Hematopoietic multipotent progenitor cell treated with erythropoietin and hydrocortisone succinate and interleukin-3 and kit ligand, for 6 days (in vitro differentiated cells): Measurements from ENCODE around the gene SCN10A.
A peak's percentile ranks its signal among the peaks of the same experiment; 100 is the strongest.

Experiments
- DNase-seq: peaks from one replicate; pipeline ENCODE4 v3.0.0-alpha.2; 2015

SCN10A gene

GRCh38 chr3:38650248-38650951, 165.6 kb downstream of the SCN10A start:
- DNase-seq = peak; percentile 8

GRCh38 chr3:38649500-38650247, 166.3 kb downstream of the SCN10A start, which contains the start of gene SCN5A:
TSS of gene SCN5A (minus strand) at chr3:38649687. CDS start at chr3:38633307, 16,380 bp downstream.
- peak; percentile 63 for DNase-seq

DNA sequence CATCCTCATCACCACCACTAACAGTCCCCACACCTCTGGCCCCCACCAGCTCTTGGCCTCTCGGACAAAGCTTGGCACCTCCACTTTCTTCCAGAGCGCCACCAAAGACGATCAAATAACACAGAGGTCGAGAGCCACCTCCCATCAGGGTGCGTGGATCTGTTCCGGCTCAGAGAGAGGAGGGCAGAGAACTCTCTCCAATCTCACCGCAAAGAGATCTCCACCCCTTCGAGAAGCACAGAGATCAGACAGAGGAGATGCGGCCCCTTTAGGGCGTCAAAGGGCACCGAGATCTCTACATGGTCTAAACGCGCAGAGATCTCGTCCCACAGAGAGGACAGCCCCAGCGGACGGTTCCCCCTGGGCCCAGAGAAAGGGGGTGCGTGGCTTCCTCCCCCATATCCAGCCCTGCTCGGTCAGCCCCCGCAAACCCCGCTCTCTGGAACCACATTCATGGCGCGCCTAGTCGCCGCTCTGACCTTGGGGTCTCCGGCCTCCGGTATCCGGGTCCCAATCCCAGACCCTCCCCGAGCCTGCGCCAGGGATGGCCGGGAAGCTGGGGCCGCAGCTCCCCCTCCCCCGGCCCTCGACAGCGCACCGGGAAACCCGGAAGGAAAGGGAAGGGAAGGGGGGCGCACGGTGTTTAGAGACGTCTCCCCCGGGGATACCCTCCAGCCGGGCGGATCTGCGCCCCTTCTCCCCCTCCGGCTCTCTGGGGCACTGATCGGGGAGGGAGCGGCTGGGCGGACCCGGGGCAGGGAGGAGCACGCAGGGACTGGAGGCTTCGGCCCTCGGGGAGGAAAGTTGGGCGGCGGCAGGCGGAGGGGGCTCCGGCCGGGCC, 167.1 kb downstream of the SCN10A start:
- peak; percentile 5 for DNase-seq

GRCh38 chr3:38648024-38648658, 167.9 kb downstream of the SCN10A start:
- no peak for DNase-seq

GRCh38 chr3:38647217-38647970, 168.6 kb downstream of the SCN10A start:
- DNase-seq = no peak
